DND-41 (cell line): ENCODE measurements around the gene C3orf18.

ENCODE experiments used
- ATAC-seq: fragments of 200-7000 bp; cut with Tn5 transposase; 3 replicates; pipeline ENCODE4 v1.9.1; 2021; ENCODE audit warnings: low read depth; ENCODE audit not compliant: insufficient read depth
- DNase-seq: peaks from one replicate; pipeline ENCODE4 v3.0.0-alpha.2; 2020
- H2AFZ ChIP-seq: 2 replicates; pipeline ENCODE4 v1.6.0; 2012; ENCODE audit warnings: low read depth, low read length
- H3K27ac ChIP-seq: 2 replicates; pipeline ENCODE4 v1.5.1; 2012; ENCODE audit warnings: low read length, inconsistent platforms
- H3K27me3 ChIP-seq: fragments of 200-600 bp; sonication (generic); 2 replicates; pipeline ENCODE4 v1.6.0; 2012; ENCODE audit warnings: low read length, mild to moderate bottlenecking, inconsistent platforms; ENCODE audit not compliant: insufficient read depth, poor library complexity
- H3K36me3 ChIP-seq: 2 replicates; pipeline ENCODE4 v1.5.1; 2012; ENCODE audit warnings: low read length, inconsistent platforms; ENCODE audit not compliant: insufficient read depth
- H3K4me1 ChIP-seq: 2 replicates; pipeline ENCODE4 v1.5.1; 2012; ENCODE audit warnings: mild to moderate bottlenecking, low read length; ENCODE audit not compliant: insufficient read depth
- H3K4me2 ChIP-seq: 2 replicates; pipeline ENCODE4 v1.6.0; 2012; ENCODE audit warnings: mild to moderate bottlenecking, moderate library complexity, low read length, inconsistent platforms; ENCODE audit not compliant: insufficient read depth
- H3K4me3 ChIP-seq, 2 experiments: fragments of 200-600 bp in 1 of 2; shearing (Covaris generic) in 1 of 2; 2 replicates each; pipeline ENCODE4 v1.5.1; 2012 to 2016; ENCODE audit warnings: inconsistent platforms in 2 of 2, low read length in 2 of 2, mild to moderate bottlenecking in 2 of 2, low read depth in 1 of 2, moderate library complexity in 1 of 2
- H3K79me2 ChIP-seq: 2 replicates; pipeline ENCODE4 v1.6.0; 2012; ENCODE audit warnings: low read length, inconsistent platforms; ENCODE audit not compliant: insufficient read depth
- H3K9ac ChIP-seq: 2 replicates; pipeline ENCODE4 v1.6.0; 2012; ENCODE audit warnings: low read depth, mild to moderate bottlenecking, inconsistent platforms, low read length, moderate library complexity
- H3K9me3 ChIP-seq: 2 replicates; pipeline ENCODE4 v1.5.1; 2012; ENCODE audit warnings: low read length, moderate library complexity, mild to moderate bottlenecking, inconsistent platforms; ENCODE audit not compliant: insufficient read depth, severe bottlenecking
- H4K20me1 ChIP-seq: 2 replicates; pipeline ENCODE4 v1.6.0; 2012; ENCODE audit warnings: low read length; ENCODE audit not compliant: insufficient read depth
- CTCF ChIP-seq: IDR thresholded peaks from 2 replicates; pipeline ENCODE4 v1.5.1; 2012; ENCODE audit warnings: borderline replicate concordance, low read length, moderate library complexity, mild to moderate bottlenecking; ENCODE audit not compliant: poor library complexity, severe bottlenecking; ENCODE audit errors: extremely low read depth
- EZH2 ChIP-seq: IDR thresholded peaks from 3 replicates; pipeline ENCODE4 v1.6.1; 2012; ENCODE audit warnings: borderline replicate concordance, low read depth, mild to moderate bottlenecking, moderate library complexity, low read length, inconsistent platforms; ENCODE audit not compliant: severe bottlenecking

C3orf18 gene

DNA sequence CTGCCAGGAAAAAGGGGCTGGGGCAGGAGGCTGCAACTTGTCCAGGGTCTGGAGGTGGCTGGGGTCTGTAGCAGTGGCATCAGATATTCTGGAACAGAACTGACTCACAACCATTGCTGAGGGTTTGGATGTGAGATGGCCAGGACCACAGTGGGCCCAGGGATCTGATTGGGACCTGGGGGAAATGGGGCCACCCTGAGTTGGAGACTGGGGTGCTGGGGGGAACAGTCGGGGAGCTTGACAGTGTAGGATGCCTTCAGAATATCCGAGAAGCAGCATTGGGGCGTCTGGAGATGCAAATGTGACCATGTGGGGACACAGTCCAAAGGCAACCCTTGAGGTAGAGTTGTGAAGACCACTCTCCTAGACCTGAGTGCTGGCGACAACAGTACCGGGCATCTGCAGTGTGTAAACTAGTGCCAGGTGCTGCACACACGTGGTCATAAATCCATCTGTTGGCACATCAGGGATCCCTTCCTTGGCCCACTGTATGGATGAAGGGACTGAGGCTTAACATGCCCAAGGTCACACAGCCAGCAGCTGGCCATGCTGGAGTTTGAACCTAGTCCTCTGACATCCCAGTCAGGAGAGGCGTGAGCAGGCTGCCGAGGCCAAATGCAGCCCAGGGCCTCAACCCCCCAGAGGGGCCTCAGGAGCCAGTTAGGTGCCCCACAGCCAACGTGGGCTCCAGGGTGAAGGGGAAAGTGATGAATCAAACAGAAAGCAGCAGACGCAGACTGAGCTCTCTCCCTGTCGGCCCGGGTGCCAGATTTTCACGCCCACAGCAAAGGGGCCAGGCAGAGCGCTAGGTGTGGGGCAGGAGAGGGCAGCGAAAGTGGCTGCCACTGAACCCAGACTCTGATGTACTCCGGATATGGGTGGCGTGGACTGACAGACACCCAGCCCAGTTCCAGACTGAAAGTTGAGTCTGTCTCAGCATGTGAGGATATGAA, 20.5 kb upstream of the C3orf18 start:
- TF ChIP-seq EZH2: no peak
- ATAC-seq: peak; percentile 32

DNA sequence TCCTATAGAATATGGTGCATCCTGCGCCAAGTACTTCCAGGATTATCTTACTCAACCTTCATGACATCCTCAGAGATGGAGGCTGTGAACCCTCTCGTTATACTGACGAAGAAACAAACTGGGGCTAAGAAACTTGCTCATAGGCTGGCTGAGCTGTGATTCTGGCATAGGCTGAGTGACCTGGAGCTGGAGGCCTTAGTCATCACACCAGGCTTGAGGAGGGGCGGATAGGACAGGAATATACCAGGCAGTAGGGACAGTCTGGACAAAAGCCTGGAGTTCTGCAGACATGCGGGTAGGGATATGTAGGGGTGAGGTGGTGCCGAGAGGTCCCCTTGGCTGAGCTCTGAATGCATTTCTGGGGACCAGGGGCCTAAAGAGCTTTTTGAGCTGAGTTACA, 19.8 kb upstream of the C3orf18 start:
- Histone ChIP-seq H3K27ac (peak overlapping the region; percentile 96), H3K9me3 (no peaks in the 10 kb centered on the region), H3K27me3 (no peaks in the 10 kb centered on the region), H3K4me3 (no peak overlapping the region), H3K79me2 (peaks cover 39% of the 10 kb centered on the region), H2AFZ (no peak overlapping the region), H3K36me3 (peaks cover 48% of the 10 kb centered on the region), H3K9ac (peak overlapping the region; percentile 53), H4K20me1 (no peaks in the 10 kb centered on the region), H3K4me2 (no peak overlapping the region), H3K4me1 (peaks cover 81% of the 10 kb centered on the region)
- DNase-seq (no peak), ATAC-seq (no peak)
- TF ChIP-seq EZH2: no peak
- TF ChIP-seq CTCF: no peak

More for the DNA sequence above, 20.5 kb upstream of the C3orf18 start:
- Histone ChIP-seq H3K36me3 (peaks cover 41% of the 10 kb centered on the region), H3K4me1 (peaks cover 88% of the 10 kb centered on the region), H3K4me3 (no peak overlapping the region), H3K27me3 (no peaks in the 10 kb centered on the region), H3K4me2 (no peak overlapping the region), H2AFZ (no peak overlapping the region), H3K9me3 (no peaks in the 10 kb centered on the region), H4K20me1 (no peaks in the 10 kb centered on the region), H3K27ac (peak overlapping the region; percentile 96), H3K79me2 (peaks cover 46% of the 10 kb centered on the region), H3K9ac (peak overlapping the region; percentile 53)
- DNase-seq: peak; percentile 82

DNA sequence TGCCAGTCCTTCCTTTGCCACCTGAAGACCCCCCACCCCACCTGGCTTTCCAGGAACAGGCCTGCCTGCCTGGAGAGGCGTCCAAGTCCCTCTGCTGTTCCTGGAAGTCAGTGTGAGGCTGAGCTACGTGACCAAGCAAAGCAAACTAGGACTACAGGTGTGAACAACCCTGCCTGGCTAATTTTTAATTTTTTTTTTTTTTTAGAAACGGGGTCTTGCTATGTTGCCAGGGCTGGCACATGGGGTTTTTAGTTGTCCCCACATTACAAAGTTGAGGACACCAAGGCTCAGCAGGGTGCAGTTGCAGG, 19.2 kb upstream of the C3orf18 start:
- H3K79me2 ChIP-seq: peaks cover 34% of the 10 kb centered on the region
- no peaks in the 10 kb centered on the region for H3K27me3 ChIP-seq
- ATAC-seq (no peak), DNase-seq (peak; percentile 75)
- H2AFZ ChIP-seq: no peak overlapping the region
- no peak overlapping the region for H3K4me3 ChIP-seq
- H3K4me2 ChIP-seq: peak overlapping the region; percentile 2; the same call in 1 of the 2 replicates
- H3K9me3 ChIP-seq: no peaks in the 10 kb centered on the region
- no peaks in the 10 kb centered on the region for H4K20me1 ChIP-seq
- peak overlapping the region; percentile 96 for H3K27ac ChIP-seq
- peaks cover 55% of the 10 kb centered on the region for H3K36me3 ChIP-seq
- H3K4me1 ChIP-seq: peaks cover 74% of the 10 kb centered on the region
- TF ChIP-seq CTCF (no peak), EZH2 (no peak)
- peak overlapping the region; percentile 53 for H3K9ac ChIP-seq
